GM18517 (cell line): ENCODE results near the gene CADPS.

Source experiments
- ATAC-seq: cut with Tn5 transposase; IDR thresholded peaks from one replicate; pipeline ENCODE4 v1.9.1; 2021; ENCODE audit warnings: mild to moderate bottlenecking, moderate library complexity; ENCODE audit not compliant: unreplicated experiment

The CADPS gene

GRCh38 chr3:62815981-62816380, 59.2 kb downstream of the CADPS start:
- ATAC-seq = no peak

GRCh38 chr3:62812631-62813030, 62.6 kb downstream of the CADPS start:
- ATAC-seq = no peak

- no peak for ATAC-seq
Measured at GRCh38 chr3:62811119-62811518, 64.1 kb downstream of the CADPS start.

GRCh38 chr3:62809369-62809768, 65.8 kb downstream of the CADPS start:
- no peak for ATAC-seq

- ATAC-seq = no peak
Measured at GRCh38 chr3:62805580-62806277, 69.5 kb downstream of the CADPS start.

GRCh38 chr3:62805106-62805505, 70.1 kb downstream of the CADPS start:
- ATAC-seq = no peak

GRCh38 chr3:62803276-62803675, 71.9 kb downstream of the CADPS start:
- no peak for ATAC-seq

- no peak for ATAC-seq
Measured at GRCh38 chr3:62798000-62798399, 77.2 kb downstream of the CADPS start.

- no peak for ATAC-seq
Measured at GRCh38 chr3:62797132-62797531, 78.1 kb downstream of the CADPS start.

- no peak for ATAC-seq
Measured at GRCh38 chr3:62795978-62796657, 79.1 kb downstream of the CADPS start.

GRCh38 chr3:62793946-62794345, 81.3 kb downstream of the CADPS start:
- no peak for ATAC-seq

GRCh38 chr3:62785384-62785783, 89.8 kb downstream of the CADPS start:
- ATAC-seq = no peak

- no peak for ATAC-seq
Measured at GRCh38 chr3:62781121-62781520, 94.1 kb downstream of the CADPS start.

GRCh38 chr3:62777674-62778073, 97.5 kb downstream of the CADPS start:
- ATAC-seq = no peak

- ATAC-seq = no peak
Measured at GRCh38 chr3:62777130-62777529, 98.1 kb downstream of the CADPS start.

GRCh38 chr3:62774221-62774620, 101.0 kb downstream of the CADPS start:
- ATAC-seq = no peak

GRCh38 chr3:62771331-62772072, 103.7 kb downstream of the CADPS start:
- ATAC-seq = no peak

GRCh38 chr3:62768896-62769295, 106.3 kb downstream of the CADPS start:
- ATAC-seq = no peak

GRCh38 chr3:62761711-62762110, 113.5 kb downstream of the CADPS start:
- ATAC-seq = no peak

- no peak for ATAC-seq
Measured at GRCh38 chr3:62761311-62761710, 113.9 kb downstream of the CADPS start.

- ATAC-seq = no peak
Measured at GRCh38 chr3:62758296-62759066, 116.7 kb downstream of the CADPS start.
